HG03095 (cell line): ENCODE data around the gene WDFY1.

ENCODE experiments used
- ATAC-seq: cut with Tn5 transposase; IDR thresholded peaks from one replicate; pipeline ENCODE4 v1.9.1; 2021; ENCODE audit warnings: moderate library complexity; ENCODE audit not compliant: unreplicated experiment

The WDFY1 gene

GRCh38 chr2:223944703-223945531, at the start of gene WDFY1:
Gene WDFY1 (minus strand): TSS chr2:223945335. CDS start chr2:223945284, 51 bp downstream.
- peak; percentile 78 for ATAC-seq

- no peak for ATAC-seq
Observed at GRCh38 chr2:223994562-223995162, 49.5 kb upstream of the WDFY1 start.

GRCh38 chr2:223993634-223994232, 48.6 kb upstream of the WDFY1 start:
- peak; percentile 67 for ATAC-seq

GRCh38 chr2:223991611-223992010, 46.5 kb upstream of the WDFY1 start:
- no peak for ATAC-seq

GRCh38 chr2:223989856-223990232, 44.7 kb upstream of the WDFY1 start:
- no peak for ATAC-seq

- ATAC-seq, result no peak
Observed at GRCh38 chr2:223989206-223989855, 44.2 kb upstream of the WDFY1 start.

- ATAC-seq, result no peak
Observed at GRCh38 chr2:223981241-223981640, 36.1 kb upstream of the WDFY1 start.

- ATAC-seq, result no peak
Observed at GRCh38 chr2:223980803-223981202, 35.7 kb upstream of the WDFY1 start.

GRCh38 chr2:223980397-223980735, 35.2 kb upstream of the WDFY1 start:
- no peak for ATAC-seq

GRCh38 chr2:223979730-223980396, 34.7 kb upstream of the WDFY1 start:
- no peak for ATAC-seq

GRCh38 chr2:223978451-223978850, 33.3 kb upstream of the WDFY1 start:
- ATAC-seq, result no peak

GRCh38 chr2:223976635-223977226, 31.6 kb upstream of the WDFY1 start:
- no peak for ATAC-seq

GRCh38 chr2:223973606-223974005, 28.5 kb upstream of the WDFY1 start:
- ATAC-seq, result no peak

GRCh38 chr2:223972656-223973102, 27.5 kb upstream of the WDFY1 start:
- ATAC-seq, result no peak

GRCh38 chr2:223971731-223972130, 26.6 kb upstream of the WDFY1 start:
- no peak for ATAC-seq

- peak; percentile 65 for ATAC-seq
Observed at GRCh38 chr2:223970343-223971128, 25.4 kb upstream of the WDFY1 start.

- no peak for ATAC-seq
Observed at GRCh38 chr2:223969856-223970255, 24.7 kb upstream of the WDFY1 start.

GRCh38 chr2:223969315-223969714, 24.2 kb upstream of the WDFY1 start:
- ATAC-seq, result no peak

- no peak for ATAC-seq
Observed at GRCh38 chr2:223967981-223968380, 22.8 kb upstream of the WDFY1 start.

GRCh38 chr2:223959688-223960087, 14.6 kb upstream of the WDFY1 start:
- ATAC-seq, result no peak
